ENCODE results near the gene PSME3IP1.
"Not testable (repeated sequence)": the region's sequence is repeated elsewhere in the genome, so short reads cannot be mapped to it uniquely, and the experiment has no call there.

PSME3IP1 gene

GRCh38 chr16:57185945-57186871 lies at the start of gene PSME3IP1, which contains the start of gene RSPRY1:
Gene PSME3IP1, minus strand, starts transcription at chr16:57186039. Its CDS starts 12,185 bp downstream, at chr16:57173854.
Gene RSPRY1, plus strand, starts transcription at chr16:57186329. Its CDS starts 18,330 bp downstream, at chr16:57204659.
- peak; percentile 99 for DNase-seq (ENCODE audit: low read depth)

DNA sequence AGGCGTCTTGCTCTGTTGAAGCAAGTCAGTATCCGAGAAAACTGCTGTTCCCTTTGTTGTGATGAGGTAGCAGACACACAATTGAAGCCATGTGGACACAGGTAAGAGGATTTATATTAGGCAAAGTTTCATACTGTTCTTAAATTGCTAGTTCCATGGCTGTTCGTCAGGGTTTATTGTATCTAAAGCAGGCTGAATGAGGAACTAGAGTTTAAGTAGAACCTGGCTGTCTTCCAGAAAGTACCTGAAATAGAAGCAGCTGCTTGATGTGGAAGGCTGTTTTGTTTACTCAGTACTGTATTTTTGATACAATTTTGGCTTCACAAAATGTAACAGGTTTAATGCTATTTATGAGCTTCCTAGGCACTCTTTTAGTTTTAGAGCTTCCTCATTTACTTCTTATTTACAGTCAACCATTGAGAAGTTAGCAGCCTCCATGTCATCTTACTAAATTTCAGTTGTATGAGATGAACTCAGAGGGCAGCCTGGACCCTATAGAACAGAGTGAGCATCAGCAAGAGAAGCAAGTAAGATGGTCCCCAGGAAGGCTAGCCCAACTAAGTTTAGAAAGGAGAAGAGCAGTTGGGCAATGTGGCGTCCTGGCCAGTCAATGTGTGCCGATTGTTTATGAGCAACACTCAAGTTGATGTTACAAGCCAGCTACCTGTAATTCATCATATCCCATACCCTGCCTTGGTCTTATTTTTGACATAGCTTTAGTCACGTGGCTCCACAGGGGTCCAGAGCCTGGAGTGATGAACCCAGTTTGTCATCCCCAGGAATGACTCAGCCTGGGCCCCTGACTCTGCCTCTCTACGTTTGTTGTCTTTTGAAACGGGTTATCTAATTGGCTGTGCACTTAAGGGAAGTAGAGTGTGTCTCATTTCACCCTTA lies 49.5 kb upstream of the PSME3IP1 start:
- DNase-seq (ENCODE audit: low read depth), result peak; percentile 13

GRCh38 chr16:57234707-57235092 lies 48.9 kb upstream of the PSME3IP1 start:
- DNase-seq (ENCODE audit: low read depth), result no peak

GRCh38 chr16:57233944-57234706 lies 48.3 kb upstream of the PSME3IP1 start:
- DNase-seq (ENCODE audit: low read depth), result no peak

DNA sequence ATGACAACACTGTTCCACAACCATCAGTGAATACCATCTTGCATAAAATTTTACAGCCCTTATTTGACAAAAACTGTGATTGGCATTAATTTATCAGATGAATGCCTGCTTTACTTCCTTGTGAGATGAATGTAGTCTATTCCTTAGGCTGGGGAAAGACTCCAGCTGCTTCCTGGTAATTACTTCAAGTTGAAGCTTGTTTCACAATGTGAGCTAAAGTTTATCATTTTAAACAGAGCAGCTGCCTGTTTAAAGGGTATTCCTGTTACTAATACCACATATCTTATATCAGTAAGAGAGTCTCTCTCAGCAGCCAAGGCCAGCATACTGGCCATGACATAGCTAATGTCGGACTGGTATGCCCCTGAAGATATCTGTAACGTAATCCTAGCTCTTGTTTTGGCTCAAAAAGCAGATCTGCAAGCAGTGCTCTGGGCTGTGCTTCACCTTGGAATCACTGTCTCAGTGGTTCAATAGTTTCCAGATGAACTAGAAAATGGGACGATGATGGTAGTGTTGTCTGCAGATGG lies 46.0 kb upstream of the PSME3IP1 start:
- no peak for DNase-seq (ENCODE audit: low read depth)

- no peak for DNase-seq (ENCODE audit: low read depth)
Observed at GRCh38 chr16:57229079-57229478, 43.2 kb upstream of the PSME3IP1 start.

DNA sequence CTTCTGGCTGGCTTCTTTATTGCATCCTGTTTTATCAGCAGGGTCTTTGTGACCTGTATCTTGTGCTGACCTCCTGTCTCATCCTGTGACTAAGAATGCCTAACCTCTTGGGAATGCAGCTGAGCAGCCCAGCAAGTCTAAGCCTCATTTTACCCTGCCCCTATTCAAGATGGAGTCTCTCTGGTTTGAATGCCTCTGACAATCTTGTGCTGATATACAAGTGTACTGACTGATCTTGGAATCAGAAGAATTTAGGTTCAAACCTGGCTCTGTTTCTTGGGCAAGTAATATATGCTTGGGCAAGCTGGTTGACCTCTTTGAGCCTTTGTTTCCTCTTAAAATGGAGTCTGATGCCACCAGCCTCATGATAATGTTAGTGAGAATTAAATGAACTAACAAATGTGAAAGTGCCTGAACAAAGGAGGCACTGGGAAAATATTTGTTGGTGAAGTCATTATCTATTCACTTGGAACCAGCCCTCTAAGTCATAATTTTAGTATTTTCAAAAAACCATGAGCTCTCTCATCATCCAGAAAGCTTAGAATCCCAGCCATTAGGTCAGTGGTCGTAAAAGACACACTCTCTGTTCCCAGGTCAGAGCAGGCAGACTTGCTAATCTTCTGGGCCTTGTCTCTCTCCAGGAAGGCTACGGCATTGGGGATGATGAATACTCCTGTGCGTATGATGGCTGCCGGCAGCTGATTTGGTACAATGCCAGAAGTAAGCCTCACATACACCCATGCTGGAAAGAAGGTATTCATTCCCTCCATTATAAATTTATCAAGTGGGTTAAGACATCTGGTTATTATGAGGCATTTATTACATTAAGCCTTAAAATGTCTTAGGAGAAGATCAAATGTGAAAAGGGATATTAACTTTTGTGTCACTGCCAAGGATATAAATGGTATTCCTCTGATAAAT lies 41.1 kb upstream of the PSME3IP1 start:
- DNase-seq (ENCODE audit: low read depth), result no peak

GRCh38 chr16:57225978-57226377 lies 40.1 kb upstream of the PSME3IP1 start:
- no peak for DNase-seq (ENCODE audit: low read depth)

DNA sequence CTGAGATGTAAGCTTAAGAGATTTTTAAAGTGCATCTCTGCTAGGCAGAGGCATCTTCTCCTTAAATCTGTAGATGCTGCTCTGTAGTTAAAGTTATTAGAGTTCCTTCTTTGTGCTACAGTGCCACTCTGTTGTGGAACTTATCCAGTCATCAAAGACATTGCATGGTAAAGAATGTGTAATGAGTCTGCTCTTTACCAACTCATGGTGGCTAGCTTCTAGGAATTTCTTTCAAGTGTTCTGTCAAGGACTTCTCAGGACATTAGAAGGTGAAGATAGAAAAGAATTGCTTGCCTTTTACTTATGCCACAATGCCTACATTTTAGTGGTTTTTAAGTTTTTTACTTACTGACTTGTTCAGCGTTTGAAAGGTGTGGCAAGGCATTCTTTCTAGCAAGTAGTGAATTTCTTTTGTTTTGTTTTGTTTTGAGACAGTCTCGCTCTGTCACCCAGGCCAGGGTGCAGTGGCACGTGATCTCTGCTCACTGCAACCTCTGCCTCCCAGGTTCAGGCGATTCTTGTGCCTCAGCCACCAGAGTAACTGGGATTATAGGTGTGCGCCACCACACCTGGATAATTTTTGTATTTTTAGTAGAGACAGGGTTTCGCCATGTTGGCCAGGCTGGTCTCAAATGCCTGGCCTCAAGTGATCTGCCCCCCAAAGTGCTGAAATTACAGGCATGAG lies 39.0 kb upstream of the PSME3IP1 start:
- DNase-seq (ENCODE audit: low read depth), result no peak

DNA sequence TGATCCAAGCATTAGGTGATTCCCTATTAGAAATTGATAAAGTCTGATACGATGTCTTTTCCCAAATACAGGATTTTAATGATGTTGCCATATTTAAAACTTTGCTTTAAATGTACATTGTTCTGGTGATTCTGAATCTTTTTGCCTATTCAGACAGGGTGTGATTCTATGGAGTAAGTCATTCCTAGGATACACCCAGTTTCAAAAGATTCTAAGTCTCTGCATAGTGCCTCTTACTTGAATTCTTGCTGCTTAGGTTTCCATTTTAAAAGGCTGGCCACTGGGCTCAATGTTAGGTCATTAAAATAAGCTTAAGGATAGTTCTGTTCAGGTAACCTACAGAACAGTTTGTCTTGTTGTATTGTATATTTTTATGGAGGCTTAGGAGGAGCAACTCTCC lies 37.2 kb upstream of the PSME3IP1 start:
- DNase-seq (ENCODE audit: low read depth), result no peak

GRCh38 chr16:57216968-57217367 lies 31.1 kb upstream of the PSME3IP1 start:
- DNase-seq (ENCODE audit: low read depth), result no peak

GRCh38 chr16:57213462-57213861 lies 27.6 kb upstream of the PSME3IP1 start:
- DNase-seq (ENCODE audit: low read depth), result no peak

DNA sequence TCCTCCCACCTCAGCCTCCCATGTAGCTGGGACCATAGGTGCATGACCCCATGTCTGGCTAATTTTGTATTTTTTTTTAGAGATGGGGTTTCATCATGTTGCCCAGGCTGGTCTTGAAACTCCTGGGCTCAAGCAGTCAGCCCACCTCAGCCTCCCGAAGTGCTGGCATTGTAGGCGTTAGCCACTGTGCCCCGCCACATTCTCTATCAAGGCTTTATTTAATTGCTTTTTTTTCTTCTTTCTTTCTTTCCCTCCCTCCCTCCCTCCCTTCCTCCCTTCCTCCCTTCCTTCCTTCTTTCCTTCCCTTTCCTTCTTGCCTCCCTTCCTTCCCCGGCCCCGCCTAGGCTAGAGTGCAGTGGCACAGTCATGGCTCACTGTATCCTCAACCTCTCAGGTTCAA lies 23.9 kb upstream of the PSME3IP1 start:
- no peak for DNase-seq (ENCODE audit: low read depth)

GRCh38 chr16:57208926-57209325 lies 23.1 kb upstream of the PSME3IP1 start:
- DNase-seq (ENCODE audit: low read depth), result no peak

DNA sequence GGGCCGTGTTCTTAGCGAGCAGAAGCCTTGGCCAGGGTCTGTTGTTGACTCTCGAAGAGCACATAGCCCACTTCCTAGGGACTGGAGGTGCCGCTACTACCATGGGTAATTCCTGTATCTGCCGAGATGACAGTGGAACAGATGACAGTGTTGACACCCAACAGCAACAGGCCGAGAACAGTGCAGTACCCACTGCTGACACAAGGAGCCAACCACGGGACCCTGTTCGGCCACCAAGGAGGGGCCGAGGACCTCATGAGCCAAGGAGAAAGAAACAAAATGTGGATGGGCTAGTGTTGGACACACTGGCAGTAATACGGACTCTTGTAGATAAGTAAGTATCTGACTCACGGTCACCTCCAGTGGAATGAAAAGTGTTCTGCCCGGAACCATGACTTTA lies 18.8 kb upstream of the PSME3IP1 start:
- DNase-seq (ENCODE audit: low read depth), result no peak

DNA sequence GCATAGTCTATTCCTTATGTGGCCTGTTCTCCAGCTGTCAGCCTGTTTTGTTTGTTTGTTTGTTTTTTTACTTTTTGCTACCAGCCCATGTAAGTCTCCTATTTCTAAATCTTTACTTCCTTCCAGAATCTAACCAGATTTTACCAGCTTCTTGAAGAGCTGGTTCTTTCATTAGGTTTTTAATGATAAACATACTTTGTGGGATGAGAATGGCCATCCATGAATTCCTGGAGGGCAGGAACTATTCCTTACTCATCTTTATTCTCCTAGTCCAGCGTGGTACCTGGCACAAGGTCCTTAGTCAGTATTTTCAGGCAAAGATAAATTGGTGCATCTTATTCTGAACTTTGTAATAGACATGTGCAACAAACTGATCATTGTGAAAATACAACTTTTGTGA lies 17.6 kb upstream of the PSME3IP1 start:
- no peak for DNase-seq (ENCODE audit: low read depth)

- DNase-seq (ENCODE audit: low read depth), result no peak
Observed at GRCh38 chr16:57202095-57202886, 16.5 kb upstream of the PSME3IP1 start.

GRCh38 chr16:57200926-57201325 lies 15.1 kb upstream of the PSME3IP1 start:
- DNase-seq (ENCODE audit: low read depth), result not testable (repeated sequence)

DNA sequence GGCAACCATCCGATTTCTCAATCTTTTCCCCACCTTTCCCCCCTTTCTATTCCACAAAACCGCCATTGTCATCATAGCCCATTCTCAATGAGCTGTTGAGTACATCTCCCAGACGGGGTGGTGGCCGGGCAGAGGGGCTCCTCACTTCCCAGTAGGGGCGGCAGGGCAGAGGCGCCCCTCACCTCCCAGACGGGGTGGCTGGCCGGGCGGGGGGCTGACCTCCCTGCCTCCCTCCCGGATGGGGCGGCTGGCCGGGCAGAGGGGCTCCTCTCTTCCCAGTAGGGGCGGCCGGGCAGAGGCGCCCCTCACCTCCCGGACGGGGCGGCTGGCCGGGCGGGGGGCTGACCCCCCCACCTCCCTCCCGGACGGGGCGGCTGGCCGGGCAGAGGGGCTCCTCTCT lies 14.5 kb upstream of the PSME3IP1 start:
- not testable (repeated sequence) for DNase-seq (ENCODE audit: low read depth)

All from stromal cell of bone marrow (primary cell).